Keratinocyte (primary cell): Measurements from ENCODE around the gene SND1. TPM values are rescaled to one million over a fixed set of nuclear protein-coding genes. Genes with fewer than 3 reads are reported as not detected.

ENCODE experiments used
- DNase-seq: peaks from one replicate; pipeline ENCODE4 v3.0.0-alpha.2; 2011; ENCODE audit warnings: low read depth, missing footprints, low spot score
- FAIRE-seq: peaks from 2 replicates; lab custom pipeline; 2011; peaks lifted over from hg19 to GRCh38; lab: Jason Lieb, UNC
- H2AFZ ChIP-seq: 2 replicates; pipeline ENCODE4 v1.6.0; 2012; ENCODE audit warnings: low read length, control low read depth, inconsistent platforms; ENCODE audit not compliant: control insufficient read depth
- H3K27ac ChIP-seq: 2 replicates; pipeline ENCODE4 v1.5.1; 2011; ENCODE audit warnings: low read length; ENCODE audit not compliant: control insufficient read depth, insufficient read depth
- H3K27me3 ChIP-seq: 3 replicates; pipeline ENCODE4 v1.6.0; 2011; ENCODE audit warnings: low read length; ENCODE audit not compliant: control insufficient read depth, insufficient read depth; ENCODE audit errors: extremely low read depth
- H3K36me3 ChIP-seq, 2 experiments: 2 replicates in 1 of 2; 3 replicates in 1 of 2; pipeline ENCODE4 v1.5.1; 2011; ENCODE audit warnings: low read length in 2 of 2, mild to moderate bottlenecking in 1 of 2; ENCODE audit not compliant: control insufficient read depth in 2 of 2, insufficient read depth in 2 of 2; ENCODE audit errors: extremely low read depth in 1 of 2
- H3K4me1 ChIP-seq: 3 replicates; pipeline ENCODE4 v1.5.1; 2011; ENCODE audit warnings: low read length; ENCODE audit not compliant: control insufficient read depth, insufficient read depth; ENCODE audit errors: extremely low read depth
- H3K4me2 ChIP-seq: 3 replicates; pipeline ENCODE4 v1.6.0; 2011; ENCODE audit warnings: low read depth, low read length; ENCODE audit not compliant: control insufficient read depth, insufficient read depth; ENCODE audit errors: extremely low read depth
- H3K4me3 ChIP-seq, 3 experiments: fragments of 200-600 bp in 1 of 3; sonication (generic) in 1 of 3; 2 replicates in 2 of 3; 3 replicates in 1 of 3; pipeline ENCODE4 v1.5.1; 2011 to 2016; ENCODE audit warnings: low read length in 3 of 3, mild to moderate bottlenecking in 3 of 3, control low read depth in 2 of 3, inconsistent platforms in 1 of 3, low read depth in 1 of 3, mixed read lengths in 1 of 3, mixed run types in 1 of 3, moderate library complexity in 1 of 3; ENCODE audit not compliant: control insufficient read depth in 2 of 3, insufficient read depth in 2 of 3; ENCODE audit errors: extremely low read depth in 1 of 3
- H3K79me2 ChIP-seq: 2 replicates; pipeline ENCODE4 v1.6.0; 2012; ENCODE audit warnings: low read length; ENCODE audit not compliant: control insufficient read depth, insufficient read depth
- H3K9ac ChIP-seq: 3 replicates; pipeline ENCODE4 v1.6.0; 2011; ENCODE audit warnings: low read length; ENCODE audit not compliant: control insufficient read depth, insufficient read depth; ENCODE audit errors: extremely low read depth
- H3K9me1 ChIP-seq: 3 replicates; pipeline ENCODE4 v1.6.0; 2011; ENCODE audit warnings: low read length; ENCODE audit not compliant: control insufficient read depth, insufficient read depth; ENCODE audit errors: extremely low read depth
- H3K9me3 ChIP-seq: 2 replicates; pipeline ENCODE4 v1.5.1; 2012; ENCODE audit warnings: low read depth, low read length; ENCODE audit not compliant: control insufficient read depth
- H4K20me1 ChIP-seq: 3 replicates; pipeline ENCODE4 v1.6.0; 2011; ENCODE audit warnings: low read length; ENCODE audit not compliant: control insufficient read depth, insufficient read depth; ENCODE audit errors: extremely low read depth
- CTCF ChIP-seq, 3 experiments: IDR thresholded peaks in 1 of 3; conservative IDR thresholded peaks in 1 of 3; optimal IDR thresholded peaks in 1 of 3; 2 replicates in 2 of 3; 3 replicates in 1 of 3; pipeline versions ENCODE3 to v1.5.1; 2011; ENCODE audit warnings: low read length in 3 of 3, mild to moderate bottlenecking in 3 of 3, moderate library complexity in 2 of 3, control low read depth in 1 of 3, inconsistent platforms in 1 of 3; ENCODE audit not compliant: insufficient read depth in 2 of 3; ENCODE audit errors: extremely low read depth in 1 of 3
- EZH2 ChIP-seq: IDR thresholded peaks from one replicate; pipeline ENCODE4 v1.6.1; 2012; ENCODE audit warnings: inconsistent platforms, mild to moderate bottlenecking, low read length, moderate library complexity
- dilution Hi-C: fragments of 300-500 bp; cut with MboI; formaldehyde crosslinking; loops from one replicate; pipeline ENCODE4 v1.7.0; 2020; ENCODE audit warnings: low sequenced_read_pairs; ENCODE audit not compliant: extremely low pct_ligation_motif_present
- polyA plus RNA-seq, 5 experiments: library from polyadenylated mRNA; depleted of rRNA in 3 of 5; stranded (reverse) in 3 of 5; stranded (forward) in 1 of 5; unstranded in 1 of 5; fragments of >200 nt; gene quantifications; 1 replicate in 1 of 5; 2 replicates in 3 of 5; 3 replicates in 1 of 5; pipeline versions ENCODE4 v1.2.1 to v1.2.3, GENCODE V29; 2011 to 2012; ENCODE audit warnings: missing spikeins in 2 of 5, low read depth in 1 of 5, low replicate concordance in 1 of 5

SND1 gene
- polyA plus RNA-seq, 1 donor (not counting 4 experiments of a cell fraction or from before 2014, with no cell fraction given): 140 TPM

GRCh38 chr7:128022631-128023532, 370.9 kb downstream of the SND1 start:
- Histone ChIP-seq H3K27ac (peak overlapping the region; percentile 47), H3K9me3 (no peaks in the 10 kb centered on the region), H3K9ac (peak overlapping the region; percentile 15), H3K4me3 (no peak overlapping the region), H2AFZ (no peak overlapping the region), H3K4me2 (peak overlapping the region; percentile 49), H3K79me2 (no peaks in the 10 kb centered on the region), H4K20me1 (no peaks in the 10 kb centered on the region), H3K9me1 (no peaks in the 10 kb centered on the region), H3K36me3 (peaks cover 7 to 13% of the 10 kb centered on the region in 2 experiments), H3K4me1 (peaks cover 35% of the 10 kb centered on the region), H3K27me3 (no peaks in the 10 kb centered on the region)
- TF ChIP-seq EZH2 (no peak), CTCF (optimal IDR thresholded peaks at IDR 0.05 in 1 of 3, IDR thresholded peaks at IDR 0.05 in 1 of 3, conservative IDR thresholded peaks at IDR 0.05 in 1 of 3; ENCODE audit: extremely low read depth in 1 of 3, insufficient read depth in 2 of 3, low read length in 3 of 3) (no peak)
- dilution Hi-C loops: no loop called here
- FAIRE-seq: no peak
- no peak for DNase-seq

- Histone ChIP-seq H3K36me3 (peaks cover 5 to 15% of the 10 kb centered on the region in 2 experiments), H4K20me1 (no peaks in the 10 kb centered on the region), H3K27ac (no peak overlapping the region), H3K4me3 (no peak overlapping the region), H3K9me3 (no peaks in the 10 kb centered on the region), H3K4me2 (no peak overlapping the region), H3K4me1 (peaks cover 35% of the 10 kb centered on the region), H2AFZ (no peak overlapping the region), H3K79me2 (peaks cover 2% of the 10 kb centered on the region), H3K9me1 (no peaks in the 10 kb centered on the region), H3K27me3 (no peaks in the 10 kb centered on the region), H3K9ac (no peak overlapping the region)
- FAIRE-seq: no peak
- DNase-seq: no peak
- dilution Hi-C loops: no loop called here
- no peak for TF ChIP-seq EZH2
- TF ChIP-seq CTCF (optimal IDR thresholded peaks at IDR 0.05 in 1 of 3, IDR thresholded peaks at IDR 0.05 in 1 of 3, conservative IDR thresholded peaks at IDR 0.05 in 1 of 3; ENCODE audit: extremely low read depth in 1 of 3, insufficient read depth in 2 of 3, low read length in 3 of 3): no peak
Measured at GRCh38 chr7:128024151-128024550, 372.2 kb downstream of the SND1 start.
